Measurements from ENCODE around the gene WWOX.

DNA sequence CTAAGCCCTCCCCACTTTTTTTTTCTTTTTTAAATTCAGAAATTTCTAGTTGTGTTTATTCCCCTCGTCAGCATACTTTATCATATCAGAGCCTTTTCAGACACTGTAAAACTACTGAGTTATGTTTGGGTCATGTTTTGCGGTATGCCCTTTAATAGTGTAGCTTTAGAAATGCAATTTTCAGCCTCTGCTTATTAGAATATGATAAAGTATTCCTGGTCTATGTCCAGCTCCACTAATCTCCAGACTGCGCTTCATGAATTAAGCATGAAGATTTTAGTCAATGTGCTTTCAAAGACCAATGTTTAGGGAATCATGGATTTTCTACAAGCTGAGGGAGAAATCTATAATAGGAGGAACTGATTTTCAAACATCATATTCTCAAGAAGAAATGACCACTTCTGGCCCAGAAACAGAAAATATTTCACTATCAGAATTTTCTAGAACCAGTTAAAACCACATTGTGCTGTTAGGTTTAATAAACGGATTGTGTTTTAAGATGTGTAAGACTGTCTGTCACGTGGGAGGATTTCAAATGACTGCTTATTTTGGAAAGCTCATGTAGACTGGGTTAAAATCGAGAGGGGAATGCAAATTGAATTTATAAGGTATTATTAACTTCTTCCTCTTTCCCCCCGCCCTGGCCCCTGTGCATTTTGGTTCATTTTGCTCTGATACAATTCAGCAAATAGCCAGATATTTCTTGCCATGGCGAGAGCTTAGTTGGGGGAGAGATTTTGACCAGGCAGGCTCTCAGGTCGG lies 498.5 kb downstream of the WWOX start:
- TF ChIP-seq RFX5 (IDR thresholded peaks at IDR 0.05; ENCODE audit: low read depth, low read length) (no peak), CTCF (conservative IDR thresholded peaks at IDR 0.05; ENCODE audit: low read depth, low read length) (no peak), SMC3 (IDR thresholded peaks at IDR 0.05; ENCODE audit: low read depth, low read length) (no peak), POLR2A (IDR thresholded peaks at IDR 0.05; ENCODE audit: low read depth, low read length) (no peak), CHD1 (IDR thresholded peaks at IDR 0.05; ENCODE audit: low read depth, low read length) (no peak), RAD21 (IDR thresholded peaks at IDR 0.05; ENCODE audit: low read length) (no peak), CEBPB (IDR thresholded peaks at IDR 0.05; ENCODE audit: low read depth, low read length) (no peak)
